GM18907 (cell line): Measurements from ENCODE around the gene FABP6.
"Not testable (repeated sequence)": the region's sequence is repeated elsewhere in the genome, so short reads cannot be mapped to it uniquely, and the experiment has no call there.

Experiments used
- ATAC-seq: cut with Tn5 transposase; IDR thresholded peaks from one replicate; pipeline ENCODE4 v1.9.1; 2021; ENCODE audit warnings: mild to moderate bottlenecking, moderate library complexity; ENCODE audit not compliant: unreplicated experiment

The FABP6 gene

GRCh38 chr5:160229190-160229742, at the start of gene FABP6:
FABP6 (plus strand) TSS chr5:160229506; CDS start chr5:160229558, 52 bp downstream.
- no peak for ATAC-seq

GRCh38 chr5:160180931-160181330, 48.4 kb upstream of the FABP6 start:
- no peak for ATAC-seq

- no peak for ATAC-seq
These were observed 47.2 kb upstream of the FABP6 start for GRCh38 chr5:160181965-160182622.

- ATAC-seq = no peak
These were observed 46.2 kb upstream of the FABP6 start for GRCh38 chr5:160183075-160183474.

GRCh38 chr5:160185626-160186360, 43.5 kb upstream of the FABP6 start:
- ATAC-seq = no peak

- no peak for ATAC-seq
These were observed 42.8 kb upstream of the FABP6 start for GRCh38 chr5:160186480-160186879.

- no peak for ATAC-seq
These were observed 42.2 kb upstream of the FABP6 start for GRCh38 chr5:160187091-160187490.

- no peak for ATAC-seq
These were observed 40.9 kb upstream of the FABP6 start for GRCh38 chr5:160188141-160189015.

GRCh38 chr5:160192424-160192823, 36.9 kb upstream of the FABP6 start:
- ATAC-seq = no peak

- not testable (repeated sequence) for ATAC-seq
These were observed 36.2 kb upstream of the FABP6 start for GRCh38 chr5:160193076-160193475.

GRCh38 chr5:160193790-160194189, 35.5 kb upstream of the FABP6 start:
- ATAC-seq = not testable (repeated sequence)

GRCh38 chr5:160197341-160198144, 31.8 kb upstream of the FABP6 start:
- ATAC-seq = no peak

GRCh38 chr5:160198146-160198545, 31.2 kb upstream of the FABP6 start:
- no peak for ATAC-seq

GRCh38 chr5:160198841-160199409, 30.4 kb upstream of the FABP6 start:
- no peak for ATAC-seq

GRCh38 chr5:160199410-160199911, 29.8 kb upstream of the FABP6 start:
- ATAC-seq = peak; percentile 94

GRCh38 chr5:160207061-160207460, 22.2 kb upstream of the FABP6 start:
- no peak for ATAC-seq

- ATAC-seq = no peak
These were observed 19.4 kb upstream of the FABP6 start for GRCh38 chr5:160209917-160210316.

GRCh38 chr5:160210606-160211005, 18.7 kb upstream of the FABP6 start:
- ATAC-seq = no peak

- ATAC-seq = no peak
These were observed 18.0 kb upstream of the FABP6 start for GRCh38 chr5:160211352-160211751.

- ATAC-seq = no peak
These were observed 15.8 kb upstream of the FABP6 start for GRCh38 chr5:160213537-160213936.
